Sigmoid colon (tissue), 4 donors: ENCODE results near the gene EVL.

Experiments
- POLR2A ChIP-seq, 2 donors: fragments of 450-650 bp; IDR thresholded peaks; one replicate each; pipeline ENCODE4 v1.6.1; 2016; ENCODE audit warnings: antibody characterized with exemption in 2 of 2, mild to moderate bottlenecking in 2 of 2, moderate library complexity in 2 of 2
- POLR2AphosphoS5 ChIP-seq, 4 donors: sonication (generic); formaldehyde crosslinking; IDR thresholded peaks; one replicate each; pipeline ENCODE4 v1.6.1; 2017; ENCODE audit warnings: antibody characterized with exemption in 4 of 4
- TF ChIP-seq, protein P1 (sequence below), 4 experiments: fragments of 450-650 bp in 3 of 4; fragments of 200-600 bp in 1 of 4; IDR thresholded peaks; one replicate each; pipeline ENCODE4 v1.5.1; 2016 to 2019; ENCODE audit warnings: antibody characterized with exemption in 4 of 4, mild to moderate bottlenecking in 3 of 4, moderate library complexity in 2 of 4

DNA sequence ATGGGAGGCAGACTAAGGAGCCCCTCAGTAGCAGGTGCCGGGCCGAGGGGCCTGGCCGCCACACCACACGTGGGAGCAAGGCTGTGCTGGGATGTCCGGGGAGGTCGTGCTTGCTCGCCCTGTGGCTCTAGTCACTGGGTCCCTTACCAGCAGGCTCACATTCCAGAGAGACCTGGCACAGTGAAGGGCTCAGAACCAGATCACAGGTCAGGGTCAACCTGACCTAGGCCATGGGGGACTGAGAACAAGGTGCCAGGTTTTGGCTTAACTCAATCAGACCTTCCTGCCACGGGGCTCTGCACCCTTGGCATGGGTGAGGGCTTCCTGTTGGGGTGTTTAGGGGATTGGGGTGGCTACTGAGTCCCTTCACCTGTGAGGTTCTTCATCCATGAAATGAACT is 72.0 kb downstream of the EVL start:
- TF ChIP-seq, protein P1, sequence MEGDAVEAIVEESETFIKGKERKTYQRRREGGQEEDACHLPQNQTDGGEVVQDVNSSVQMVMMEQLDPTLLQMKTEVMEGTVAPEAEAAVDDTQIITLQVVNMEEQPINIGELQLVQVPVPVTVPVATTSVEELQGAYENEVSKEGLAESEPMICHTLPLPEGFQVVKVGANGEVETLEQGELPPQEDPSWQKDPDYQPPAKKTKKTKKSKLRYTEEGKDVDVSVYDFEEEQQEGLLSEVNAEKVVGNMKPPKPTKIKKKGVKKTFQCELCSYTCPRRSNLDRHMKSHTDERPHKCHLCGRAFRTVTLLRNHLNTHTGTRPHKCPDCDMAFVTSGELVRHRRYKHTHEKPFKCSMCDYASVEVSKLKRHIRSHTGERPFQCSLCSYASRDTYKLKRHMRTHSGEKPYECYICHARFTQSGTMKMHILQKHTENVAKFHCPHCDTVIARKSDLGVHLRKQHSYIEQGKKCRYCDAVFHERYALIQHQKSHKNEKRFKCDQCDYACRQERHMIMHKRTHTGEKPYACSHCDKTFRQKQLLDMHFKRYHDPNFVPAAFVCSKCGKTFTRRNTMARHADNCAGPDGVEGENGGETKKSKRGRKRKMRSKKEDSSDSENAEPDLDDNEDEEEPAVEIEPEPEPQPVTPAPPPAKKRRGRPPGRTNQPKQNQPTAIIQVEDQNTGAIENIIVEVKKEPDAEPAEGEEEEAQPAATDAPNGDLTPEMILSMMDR (IDR thresholded peaks at IDR 0.05) = no peak
- TF ChIP-seq POLR2A (IDR thresholded peaks at IDR 0.05) (no peak), POLR2AphosphoS5 (IDR thresholded peaks at IDR 0.05) (no peak)
